Raji (cell line): Measurements from ENCODE around the gene NUP214.

Experiments used
- POLR2A ChIP-seq: IDR thresholded peaks from 2 replicates; pipeline ENCODE4 v1.6.1; 2011; ENCODE audit warnings: low read depth, low read length, control low read depth; ENCODE audit not compliant: insufficient read depth

NUP214 gene

DNA sequence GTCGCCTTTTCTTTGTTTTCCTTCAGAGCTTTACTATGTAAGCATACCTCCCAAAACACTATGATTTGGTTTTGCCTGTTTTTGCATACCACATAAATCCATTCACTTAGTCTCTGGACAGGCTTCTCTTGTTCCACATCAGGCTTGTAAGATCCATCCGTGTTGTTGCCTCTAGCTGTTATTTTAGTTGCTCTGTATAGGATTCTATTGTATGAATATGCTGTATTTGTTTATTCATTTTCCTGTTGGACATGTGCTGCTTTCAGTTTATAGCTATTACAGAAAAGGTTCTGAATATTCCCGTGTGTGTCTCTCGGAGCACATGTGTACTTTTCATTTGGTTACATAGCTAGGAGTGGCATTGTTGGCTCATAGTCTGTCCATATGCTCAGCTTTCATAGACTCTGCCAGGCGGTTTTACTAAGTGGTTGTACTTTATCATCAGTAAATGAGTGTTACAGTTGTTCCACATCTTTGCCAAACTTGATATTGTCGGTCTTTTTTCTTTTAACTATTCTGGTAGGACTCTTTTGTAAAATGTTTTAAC, 41.8 kb downstream of the NUP214 start:
- TF ChIP-seq POLR2A = no peak

DNA sequence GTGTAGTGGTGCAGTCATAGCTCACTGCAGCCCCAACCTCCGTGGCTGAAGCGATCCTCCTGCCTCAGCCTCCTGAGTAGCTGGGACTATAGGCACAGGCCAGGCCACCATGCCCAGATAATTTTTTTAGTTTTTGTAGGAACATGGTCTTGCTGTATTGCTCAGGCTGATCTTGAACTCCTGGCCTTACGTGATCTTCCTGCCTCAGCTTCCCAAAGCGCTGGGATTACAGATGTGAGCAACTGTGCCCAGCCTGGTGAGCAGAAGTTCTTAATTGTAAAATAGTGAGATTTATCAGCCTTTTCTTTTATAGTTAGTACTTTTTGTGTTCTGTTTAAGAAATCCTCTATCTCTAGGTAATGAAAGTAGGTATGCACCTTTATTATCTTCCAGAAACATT, 42.5 kb downstream of the NUP214 start:
- TF ChIP-seq POLR2A = no peak

DNA sequence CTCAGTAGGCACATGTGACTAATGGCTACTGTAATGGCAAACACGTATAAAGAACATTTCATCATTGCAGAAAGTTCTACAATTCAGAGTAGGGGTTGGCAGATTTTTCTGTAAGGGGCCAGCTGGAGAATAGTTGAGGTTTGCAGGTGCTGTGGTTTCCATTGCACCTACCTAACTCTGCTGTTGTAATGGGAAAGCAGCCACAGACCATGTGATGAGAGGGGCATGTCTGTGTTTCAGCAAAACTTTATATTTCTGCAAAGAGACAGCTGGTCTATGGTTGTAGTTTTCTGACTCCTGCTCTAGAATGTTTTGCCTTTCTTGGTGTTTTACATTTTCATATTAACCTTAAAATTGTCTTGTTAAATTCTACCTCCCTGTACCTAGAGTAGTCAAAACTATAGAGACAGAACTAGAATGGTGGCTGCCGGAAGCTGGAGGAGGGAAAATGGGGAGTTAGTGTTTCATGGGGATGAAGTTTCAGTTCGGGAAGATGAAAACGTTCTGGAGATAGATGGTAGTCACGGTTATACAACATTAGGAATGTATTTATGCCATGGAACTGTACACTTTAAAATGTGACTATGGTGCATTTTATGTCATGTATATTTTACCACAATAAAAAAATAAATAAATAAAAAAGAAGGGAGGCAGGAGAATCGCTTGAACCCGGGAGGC, 44.3 kb downstream of the NUP214 start:
- no peak for TF ChIP-seq POLR2A

DNA sequence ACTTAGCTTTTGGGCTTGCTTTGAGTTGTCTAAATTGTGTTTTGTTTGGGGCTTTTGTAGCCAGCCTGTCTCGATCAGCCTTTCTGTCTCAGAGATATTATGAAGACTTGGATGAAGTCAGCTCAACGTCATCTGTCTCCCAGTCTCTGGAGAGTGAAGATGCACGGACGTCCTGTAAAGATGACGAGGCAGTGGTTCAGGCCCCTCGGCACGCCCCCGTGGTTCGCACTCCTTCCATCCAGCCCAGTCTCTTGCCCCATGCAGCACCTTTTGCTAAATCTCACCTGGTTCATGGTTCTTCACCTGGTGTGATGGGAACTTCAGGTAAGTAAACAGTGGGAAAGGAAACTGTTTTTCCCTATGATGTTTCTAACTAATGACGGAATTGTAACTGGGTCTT, 48.6 kb downstream of the NUP214 start:
- TF ChIP-seq POLR2A = no peak

DNA sequence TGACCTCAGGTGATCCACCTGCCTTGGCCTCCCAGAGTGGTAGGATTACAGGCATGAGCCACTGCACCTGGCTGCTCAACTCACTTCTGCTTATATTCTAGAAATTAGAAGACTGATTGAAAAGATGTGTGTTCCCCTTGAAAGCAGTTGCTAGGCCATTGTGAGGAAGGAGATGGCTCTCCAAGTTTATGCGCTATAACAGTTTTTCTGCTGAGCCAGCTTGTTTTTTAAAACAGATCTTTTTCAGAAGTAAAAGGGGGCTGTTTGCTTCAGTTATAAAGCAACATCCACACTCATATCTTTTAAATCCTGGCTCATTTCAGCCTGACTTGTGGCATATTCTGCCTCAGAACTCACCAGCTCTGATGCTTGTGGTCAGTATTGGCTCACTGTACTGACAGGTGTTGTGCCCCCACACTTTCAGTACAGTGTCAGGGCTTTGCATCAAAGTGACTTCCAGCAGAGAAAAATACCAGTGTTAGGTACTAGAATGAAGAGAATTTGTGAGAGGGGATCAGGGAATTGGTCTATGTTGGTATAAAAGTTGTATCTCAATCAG, 49.4 kb downstream of the NUP214 start:
- no peak for TF ChIP-seq POLR2A

DNA sequence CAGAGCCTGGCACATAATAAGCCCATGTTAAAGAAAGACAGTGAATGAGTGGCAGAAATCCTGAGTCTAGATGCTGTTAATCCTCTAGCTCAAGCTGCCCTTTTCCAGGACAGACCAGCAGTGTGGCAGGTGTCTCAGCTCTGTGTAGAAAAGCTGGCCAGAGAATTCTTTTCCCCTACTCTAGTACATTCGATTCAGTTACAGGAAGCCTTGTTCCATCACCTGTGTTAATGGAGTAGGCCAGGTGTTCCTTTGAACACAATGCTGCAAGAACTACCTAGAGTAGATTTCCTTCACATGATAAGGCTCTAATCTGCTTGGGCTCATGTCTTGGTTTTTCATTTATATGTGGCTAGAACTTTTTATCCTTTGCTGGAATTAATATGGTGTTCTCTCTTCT, 52.5 kb downstream of the NUP214 start:
- TF ChIP-seq POLR2A = no peak

DNA sequence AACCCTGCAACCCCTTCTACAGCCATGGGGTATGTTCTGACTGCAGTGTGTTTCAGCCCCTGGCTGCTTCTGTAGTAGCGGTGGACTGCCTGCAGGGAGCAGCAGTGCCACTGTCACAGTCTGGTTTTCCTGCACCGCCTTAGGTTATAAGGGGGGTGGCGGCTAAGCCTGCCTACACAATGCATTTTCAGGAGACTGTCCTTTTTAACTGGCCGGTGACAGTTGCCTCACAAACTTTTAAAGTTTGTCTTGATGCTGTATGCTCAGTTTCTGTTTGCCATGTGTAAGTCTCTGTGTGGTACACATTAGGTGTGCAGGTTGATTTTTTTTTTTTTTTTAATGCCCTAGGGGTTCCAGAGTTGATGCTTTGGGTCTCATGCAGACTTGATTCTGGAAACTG, 53.0 kb downstream of the NUP214 start:
- TF ChIP-seq POLR2A = no peak

DNA sequence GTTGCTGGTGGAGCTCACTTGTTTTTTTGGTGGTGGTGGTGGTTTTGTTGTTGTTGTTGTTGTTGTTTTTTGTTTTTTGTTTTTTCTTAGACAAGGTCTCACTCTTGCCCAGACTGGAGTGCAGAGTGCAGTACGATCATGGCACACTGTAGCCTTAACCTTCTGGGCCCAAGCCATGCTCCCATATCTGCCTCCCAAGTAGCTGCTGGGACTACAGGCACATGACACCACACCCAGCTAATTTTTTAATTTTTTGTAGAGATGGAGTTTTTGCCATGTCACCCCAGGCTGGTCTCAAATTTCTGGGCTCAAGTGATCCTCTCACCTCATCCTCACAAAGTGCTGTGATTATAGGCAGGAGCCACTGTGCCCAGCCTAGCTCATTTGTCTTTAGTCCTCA, 53.5 kb downstream of the NUP214 start:
- TF ChIP-seq POLR2A = no peak

DNA sequence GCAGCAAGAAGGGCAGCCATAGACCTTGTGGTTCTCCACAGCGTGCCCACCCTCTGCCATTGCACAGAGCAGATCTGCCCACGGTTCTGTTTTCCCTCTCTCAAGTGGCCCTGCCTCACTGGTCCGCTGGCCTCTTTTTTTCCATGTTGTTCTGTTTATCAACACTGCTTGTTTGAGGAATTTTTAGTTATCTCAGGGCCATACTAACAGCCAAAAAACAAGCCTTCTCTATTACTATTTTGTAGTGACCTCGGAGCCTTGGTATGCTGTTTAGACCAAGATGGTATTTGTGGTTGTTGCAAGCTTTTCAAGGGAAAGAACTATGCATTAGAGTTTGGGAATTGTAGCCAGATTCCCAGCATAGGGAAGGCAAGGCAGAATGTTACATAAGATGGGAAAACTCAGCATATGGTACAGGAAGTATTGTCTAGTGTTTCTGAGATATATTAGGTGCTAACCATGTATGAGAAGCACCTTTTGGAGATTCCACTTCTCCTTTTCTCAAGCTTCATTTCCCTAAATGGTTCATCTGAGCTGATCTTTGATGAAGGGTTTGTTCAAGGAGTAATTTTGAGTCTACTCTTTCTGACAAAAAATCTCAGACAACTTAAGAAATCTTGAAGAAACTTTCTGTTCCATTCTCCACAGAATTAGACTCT, 54.3 kb downstream of the NUP214 start:
- TF ChIP-seq POLR2A = no peak

DNA sequence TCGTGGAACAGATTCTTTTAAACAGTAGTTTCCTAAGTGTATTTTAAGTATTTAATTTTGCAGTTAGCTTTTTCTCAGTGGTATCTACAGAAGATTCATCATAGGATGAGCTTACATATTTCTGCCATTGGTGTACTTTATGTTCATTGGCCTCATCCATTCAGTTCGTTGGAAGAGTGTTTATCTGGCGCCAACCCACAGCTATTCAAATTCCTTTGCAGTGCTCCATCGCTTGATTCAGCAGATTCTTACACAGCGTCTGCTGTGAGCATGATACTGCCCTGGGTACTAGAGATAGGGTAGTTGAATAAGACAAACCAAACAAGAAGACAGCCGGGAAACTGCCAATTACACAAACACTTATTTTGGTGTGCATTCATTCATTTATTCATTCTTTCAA, 55.1 kb downstream of the NUP214 start:
- no peak for TF ChIP-seq POLR2A

DNA sequence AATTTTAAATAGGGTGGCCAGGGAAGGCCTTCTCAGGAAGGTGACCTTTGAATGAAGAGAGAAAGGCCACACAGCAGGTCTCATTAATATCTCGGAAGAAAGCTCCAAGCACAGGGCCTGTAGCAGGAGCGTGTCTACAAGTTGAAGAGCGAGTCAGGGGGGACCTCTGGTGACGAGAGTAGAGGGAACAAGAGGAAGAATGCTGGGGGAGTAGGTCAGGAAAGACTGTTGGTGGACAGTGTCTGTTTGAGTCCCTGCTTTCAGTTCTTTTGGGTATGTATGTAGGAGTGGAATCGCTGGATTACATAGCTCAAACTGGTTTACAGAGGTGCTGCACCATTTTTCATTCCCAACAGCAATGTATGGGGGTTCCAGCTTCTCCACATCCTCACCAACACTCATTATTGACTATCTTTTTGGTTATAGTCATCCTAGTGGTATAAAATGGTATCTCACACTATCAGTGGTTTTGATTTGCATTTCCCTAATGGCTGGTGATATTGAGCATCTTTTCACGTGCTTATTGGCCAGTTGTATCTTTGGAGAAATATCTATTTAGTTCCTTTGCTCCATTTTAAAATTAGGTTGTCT, 55.8 kb downstream of the NUP214 start:
- TF ChIP-seq POLR2A = no peak

DNA sequence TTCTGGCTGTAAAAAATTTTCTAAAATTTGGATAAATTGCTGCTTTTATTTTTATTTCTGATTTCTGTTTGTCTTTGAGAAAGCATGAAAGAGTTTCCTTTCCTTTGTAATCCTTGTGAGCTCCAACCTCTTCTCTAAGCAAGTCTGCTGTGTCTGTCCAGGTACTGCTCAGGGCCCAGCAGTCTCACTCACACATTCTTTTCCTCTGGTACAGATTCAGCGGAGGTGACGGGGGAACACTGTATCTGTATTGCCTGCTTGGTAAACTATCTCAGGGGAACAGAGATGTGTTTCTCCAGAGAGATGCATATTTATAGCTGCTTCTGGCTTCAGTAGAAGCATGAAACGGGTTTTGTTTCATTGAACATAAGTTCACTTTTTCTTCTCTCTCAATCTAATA, 60.5 kb downstream of the NUP214 start:
- TF ChIP-seq POLR2A = no peak

DNA sequence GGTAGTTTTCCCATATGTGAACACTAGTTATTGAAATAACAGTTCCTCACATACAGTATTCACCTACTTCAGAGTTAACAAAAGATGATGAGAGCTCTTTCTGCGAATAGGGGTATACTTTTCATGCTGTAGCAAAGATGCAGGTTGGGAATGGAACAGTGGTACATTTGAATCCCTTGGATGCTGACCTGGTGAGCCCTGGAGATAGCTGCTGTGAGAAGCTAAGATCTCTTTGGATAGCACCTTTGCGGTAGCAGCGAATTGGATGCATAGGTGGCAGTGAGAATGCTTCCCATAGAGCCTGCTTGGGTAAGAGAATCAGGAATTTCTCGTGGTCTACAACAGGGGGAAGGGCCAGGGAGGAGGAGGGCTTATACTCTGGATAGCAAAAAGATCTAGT, 61.2 kb downstream of the NUP214 start:
- no peak for TF ChIP-seq POLR2A

DNA sequence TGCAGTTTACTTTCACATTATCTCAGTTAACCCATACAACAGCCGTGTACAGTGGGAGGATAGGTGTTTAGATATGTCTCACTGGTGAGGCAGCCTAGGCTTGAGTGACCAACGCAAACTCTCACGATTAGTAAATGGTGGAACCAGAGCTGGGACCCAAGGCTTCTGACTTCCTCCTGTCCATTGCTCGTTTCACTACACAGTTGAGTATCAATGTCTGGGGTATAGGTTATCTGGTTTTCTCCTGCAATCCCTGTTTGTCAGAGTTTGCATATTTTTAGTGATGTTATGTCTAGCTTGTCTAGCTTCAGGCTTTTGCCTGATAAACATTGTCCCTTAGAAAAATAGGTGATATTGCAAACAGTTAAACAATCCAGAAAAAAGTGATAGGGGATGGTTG, 62.6 kb downstream of the NUP214 start:
- no peak for TF ChIP-seq POLR2A

DNA sequence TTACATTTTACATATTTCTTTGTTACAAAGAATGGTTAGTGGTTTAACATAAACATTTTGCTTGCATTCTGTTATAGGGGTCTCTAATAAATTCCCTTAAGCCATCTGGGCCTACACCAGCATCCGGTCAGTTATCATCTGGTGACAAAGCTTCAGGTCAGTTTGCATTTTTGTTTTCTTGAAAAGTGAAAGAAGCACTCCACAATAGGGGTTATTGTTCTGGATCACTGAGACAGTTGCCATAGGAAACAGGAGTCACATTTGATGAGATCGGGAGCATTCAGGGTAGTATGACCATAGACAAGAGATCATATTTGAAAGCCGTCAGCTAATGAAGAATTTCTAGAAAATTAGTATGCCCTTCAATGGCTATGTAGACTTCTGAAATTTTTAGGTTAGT, 63.6 kb downstream of the NUP214 start:
- no peak for TF ChIP-seq POLR2A

DNA sequence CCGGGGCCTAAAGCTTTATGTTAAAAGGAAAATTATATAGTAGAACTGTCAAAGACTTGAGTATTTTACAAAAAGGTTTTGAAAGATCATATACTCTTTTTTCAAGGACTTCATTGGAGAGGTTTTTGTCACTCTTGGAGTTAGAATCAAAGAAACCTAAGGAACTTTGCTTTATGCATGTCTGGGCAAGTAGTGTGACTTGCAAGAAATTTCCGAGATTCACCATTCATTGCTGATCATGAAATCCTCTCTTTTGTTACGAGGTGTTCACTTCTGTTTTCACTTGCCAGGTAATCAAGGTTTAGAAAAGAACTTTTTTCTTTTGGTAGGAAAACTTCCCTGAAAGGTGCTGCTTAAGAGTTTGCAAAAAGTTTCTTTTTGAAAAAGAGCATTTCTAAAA, 64.8 kb downstream of the NUP214 start:
- no peak for TF ChIP-seq POLR2A
